Testis (tissue), 2 donors: ENCODE results near the gene HCFC1R1.

Source experiments
- CTCF ChIP-seq, 3 experiments: fragments of 450-650 bp in 2 of 3; fragments of 200-600 bp in 1 of 3; sonication (generic) in 1 of 3; IDR thresholded peaks; one replicate each; pipeline ENCODE4 v1.5.1; 2016 to 2019; ENCODE audit warnings: antibody characterized with exemption in 3 of 3, mild to moderate bottlenecking in 2 of 3, moderate library complexity in 1 of 3
- POLR2A ChIP-seq: fragments of 450-650 bp; IDR thresholded peaks from one replicate; pipeline ENCODE4 v1.6.1; 2017; ENCODE audit warnings: antibody characterized with exemption, mild to moderate bottlenecking, moderate library complexity

GRCh38 chr16:3058139-3059030, 34.6 kb upstream of the HCFC1R1 start:
- TF ChIP-seq CTCF (IDR thresholded peaks at IDR 0.05) (no peak), POLR2A (no peak)
